Activated CD8-positive, alpha-beta memory T cell treated with anti-CD3 and anti-CD28 coated beads for 1 hour (primary cell): ENCODE data around the gene DAND5.

ENCODE experiments used
- DNase-seq, 2 donors: peaks; one replicate each; pipeline ENCODE4 v3.0.0-alpha.2; 2020; ENCODE audit warnings: low read depth in 1 of 2; ENCODE audit errors: extremely low read depth in 1 of 2

Gene DAND5

DNA sequence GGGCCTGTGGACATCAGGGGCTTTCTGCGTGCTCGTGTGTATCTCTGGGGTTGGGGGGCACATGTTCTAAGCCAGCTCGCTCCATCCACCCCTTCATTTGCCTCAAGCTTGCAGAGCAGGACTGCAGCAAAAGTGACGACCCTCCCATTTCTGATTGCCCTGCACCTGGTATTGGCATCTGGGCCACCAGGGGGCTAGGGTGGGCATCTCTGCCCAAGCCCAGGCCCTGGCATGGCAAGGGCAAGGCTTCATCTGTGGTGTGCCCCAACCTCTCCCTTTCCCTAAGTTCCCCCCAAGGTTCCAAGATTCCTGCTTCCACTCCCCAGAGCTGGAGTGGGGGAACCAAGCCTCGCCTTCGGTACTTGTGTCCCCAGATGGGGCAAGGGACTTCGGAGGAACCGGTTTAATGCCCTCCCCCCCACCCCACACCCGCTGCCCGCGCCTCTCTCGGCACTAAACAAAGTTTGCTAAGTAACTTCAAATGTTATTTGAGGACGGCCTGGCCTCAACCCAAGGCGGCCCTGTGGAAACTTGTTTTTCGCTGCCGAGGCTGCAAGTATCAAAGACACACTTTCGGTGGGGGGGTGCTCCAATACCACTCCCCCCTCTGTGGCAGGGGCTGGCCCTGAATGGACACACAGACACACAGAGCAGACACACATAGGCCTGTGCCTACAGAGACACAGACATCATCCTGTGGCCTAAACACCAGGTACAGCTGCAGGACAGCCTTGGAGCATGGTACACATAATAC, 38.1 kb downstream of the DAND5 start:
- DNase-seq, result no peak

- no peak for DNase-seq
Observed at GRCh38 chr19:13008926-13009787, 39.8 kb downstream of the DAND5 start.

GRCh38 chr19:13010038-13010991, 40.9 kb downstream of the DAND5 start:
- DNase-seq, result no peak

DNA sequence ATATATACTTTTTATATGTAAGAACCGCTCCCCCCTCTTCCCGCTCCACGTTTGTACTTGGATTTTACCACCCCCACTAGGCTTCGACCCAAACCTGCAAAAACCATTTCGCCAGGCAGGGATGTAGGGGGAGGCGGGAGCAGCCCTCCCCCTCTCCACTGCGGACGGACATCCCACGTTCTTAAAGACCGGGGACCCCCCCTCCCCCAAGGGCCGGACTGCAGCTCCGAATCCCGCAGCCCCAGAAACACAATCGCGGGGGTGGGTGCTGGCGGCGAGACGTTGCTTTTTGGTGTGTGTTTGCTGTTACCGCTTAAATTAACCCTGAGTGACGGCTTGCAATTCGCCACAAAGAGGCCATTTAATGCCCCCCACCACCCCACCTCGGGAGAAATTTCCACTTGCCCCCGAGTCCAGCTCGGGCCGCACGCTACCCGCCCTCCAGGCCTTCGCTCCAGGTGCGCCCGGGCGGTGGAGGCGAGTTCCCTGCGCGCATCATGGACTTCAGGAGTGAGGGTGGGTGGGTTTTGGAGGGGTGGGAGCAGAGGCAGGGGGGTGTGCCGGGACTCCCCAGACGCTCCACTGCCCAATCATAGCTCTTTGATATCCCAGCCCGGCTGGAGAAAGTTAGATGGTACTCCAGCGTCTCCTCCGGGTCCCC, 41.7 kb downstream of the DAND5 start:
- DNase-seq, result no peak

GRCh38 chr19:13011653-13012389, 42.4 kb downstream of the DAND5 start:
- DNase-seq, result no peak

GRCh38 chr19:13012390-13012689, 43.0 kb downstream of the DAND5 start:
- DNase-seq, result no peak

DNA sequence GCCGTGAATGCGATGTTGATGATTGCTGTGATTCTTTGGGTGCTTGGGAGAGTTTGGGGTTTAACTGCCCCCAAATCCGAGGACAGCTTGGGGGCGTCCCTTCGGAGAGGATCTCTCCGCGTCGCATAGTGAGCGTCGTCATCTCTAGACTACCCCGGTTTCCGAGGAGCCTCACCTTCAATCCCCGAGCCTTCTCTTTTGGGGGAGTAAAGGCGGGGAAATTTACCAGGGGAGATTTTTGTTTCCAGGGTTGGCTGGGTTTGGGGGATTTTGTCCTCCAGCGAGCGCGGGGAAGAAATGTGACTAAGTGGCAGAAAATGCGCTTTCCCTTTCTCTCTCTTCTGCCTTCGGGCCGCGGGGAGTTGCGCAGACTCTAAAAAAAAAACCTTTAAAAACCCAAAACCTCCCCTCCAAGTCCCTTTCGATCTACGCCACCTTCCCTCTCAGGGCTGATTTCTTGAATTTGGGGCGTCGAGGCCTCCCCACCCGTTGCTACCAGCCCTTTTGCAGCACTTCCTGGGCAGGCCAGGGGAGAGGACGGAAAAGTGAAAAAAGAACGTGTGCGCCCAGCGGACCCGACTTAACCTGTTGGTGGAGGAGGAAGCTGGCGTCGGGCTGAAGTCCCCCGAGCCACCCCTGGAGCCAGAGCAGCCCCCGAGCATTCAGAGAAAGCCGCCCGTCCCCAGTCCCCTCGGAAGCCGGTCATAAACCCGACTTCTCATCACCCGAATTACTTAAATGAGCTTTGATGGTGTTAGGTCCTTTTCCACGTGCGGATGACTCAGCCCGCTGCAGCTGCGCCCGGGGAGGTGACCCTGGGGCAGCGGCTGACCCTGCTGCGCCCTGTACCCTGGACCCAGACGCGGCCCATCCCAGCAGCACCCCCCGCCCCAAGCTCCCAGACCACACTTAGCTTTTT, 43.6 kb downstream of the DAND5 start:
- DNase-seq, result no peak

GRCh38 chr19:13013649-13014048, 44.3 kb downstream of the DAND5 start:
- DNase-seq, result no peak

- no peak for DNase-seq
Observed at GRCh38 chr19:13014101-13014920, 44.9 kb downstream of the DAND5 start.

DNA sequence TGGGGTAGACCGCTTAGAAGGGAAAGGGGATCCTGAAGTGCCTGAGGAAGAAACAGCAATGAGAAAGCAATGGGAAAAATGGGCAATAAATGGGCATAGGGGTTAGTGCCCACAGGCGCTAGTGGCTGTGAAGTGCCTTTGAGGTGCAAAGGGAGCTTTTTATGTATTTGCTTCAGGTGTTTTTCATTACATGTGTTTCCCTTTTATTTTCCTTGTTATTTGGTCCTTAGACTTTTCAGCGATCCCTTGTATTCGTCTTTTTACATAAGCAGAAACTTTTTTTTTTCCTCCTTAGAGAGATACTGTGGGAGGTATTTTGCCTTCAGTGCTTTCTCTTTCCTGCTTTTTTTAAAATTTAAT, 45.5 kb downstream of the DAND5 start:
- DNase-seq, result no peak

GRCh38 chr19:13015361-13016223, 46.2 kb downstream of the DAND5 start:
- no peak for DNase-seq

DNA sequence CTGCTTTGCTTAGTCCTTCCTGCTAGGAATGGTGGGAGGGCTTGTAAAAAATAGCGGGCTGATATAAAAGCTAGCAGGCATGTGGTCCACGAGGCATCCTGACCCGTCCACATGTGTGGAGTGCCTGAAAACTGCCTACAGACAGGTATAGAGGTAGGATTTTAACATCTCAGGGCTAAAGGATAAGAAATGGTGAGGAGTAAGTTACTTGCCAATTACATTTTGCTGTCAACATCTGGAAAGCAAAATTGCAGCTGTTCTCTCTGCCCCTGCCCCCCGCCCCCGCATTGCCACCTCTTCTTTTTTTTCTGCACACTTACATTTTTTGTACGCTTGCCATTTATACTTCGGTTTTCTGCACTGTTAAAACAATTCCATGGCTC, 46.9 kb downstream of the DAND5 start:
- no peak for DNase-seq

DNA sequence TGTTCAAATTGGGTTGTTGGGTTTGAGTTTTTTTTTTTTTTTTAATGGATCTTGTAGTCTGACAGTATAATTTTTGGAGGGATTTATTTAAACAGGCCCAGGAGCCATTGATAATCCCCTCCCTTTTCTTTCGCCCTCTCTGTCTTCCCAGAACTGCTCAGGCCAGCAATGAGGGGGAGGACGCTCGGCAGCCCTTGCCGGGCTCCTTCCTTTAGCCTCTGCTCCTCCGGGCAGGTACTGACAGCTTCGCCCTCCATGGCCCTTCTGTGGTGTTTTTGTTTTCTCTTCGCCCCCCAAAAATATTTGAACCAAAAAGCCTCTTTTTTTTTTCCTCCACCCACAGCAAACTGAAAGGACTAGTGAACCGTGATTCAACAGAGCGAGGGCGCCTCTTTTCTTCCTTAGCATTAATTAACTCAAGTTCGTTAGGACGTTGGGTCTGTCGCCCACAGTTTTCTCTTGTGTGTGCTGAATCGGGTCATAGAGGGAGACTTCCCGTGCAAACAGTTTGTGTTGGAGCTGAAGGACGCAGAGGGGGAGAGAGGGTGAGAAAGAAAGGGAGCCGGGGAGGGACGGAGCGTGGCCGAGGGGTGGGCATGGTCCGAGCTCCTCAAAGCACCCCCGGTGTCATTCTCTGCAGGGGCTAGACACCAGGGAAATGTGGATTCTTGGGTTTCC, 47.4 kb downstream of the DAND5 start:
- no peak for DNase-seq

DNA sequence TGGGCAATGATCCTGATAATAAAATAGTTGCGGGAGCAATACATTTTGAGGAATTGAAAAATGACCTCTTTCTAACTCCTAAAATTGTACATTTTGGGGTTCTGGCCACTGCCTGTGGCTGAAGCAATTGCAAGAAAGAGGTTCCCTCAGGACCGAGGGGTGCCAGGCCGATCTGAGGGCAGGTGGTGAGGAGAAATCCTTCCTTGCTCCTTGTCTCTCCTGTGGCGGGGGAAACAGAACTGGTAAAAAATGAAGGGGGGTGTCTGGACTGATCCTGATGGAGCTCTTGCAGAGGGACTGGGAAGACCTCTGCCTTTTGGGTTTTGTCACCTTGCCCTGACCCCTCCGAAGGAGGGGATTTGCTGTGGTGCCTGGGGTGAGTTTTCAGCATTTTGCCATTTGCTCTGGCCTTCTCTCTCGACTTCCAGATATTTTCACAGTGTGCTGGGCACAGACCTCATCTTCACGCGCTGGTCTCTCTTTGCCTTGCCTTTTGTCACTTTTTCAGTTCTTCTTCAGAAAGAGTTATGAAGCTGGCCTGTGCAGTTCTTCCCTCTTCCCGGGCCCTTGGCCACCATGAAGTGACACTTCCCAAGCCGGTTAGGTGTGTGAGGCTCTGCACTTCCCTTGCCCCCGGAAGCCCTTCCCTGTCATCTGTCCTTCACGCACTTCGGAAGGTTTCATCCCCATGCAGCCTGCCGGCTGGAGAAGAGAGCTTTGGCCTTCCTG, 48.1 kb downstream of the DAND5 start:
- DNase-seq, result no peak

- no peak for DNase-seq
Observed at GRCh38 chr19:13018035-13018914, 48.9 kb downstream of the DAND5 start.
